ENCODE measurements around the gene PLD5. TPM values are rescaled to one million over a fixed set of nuclear protein-coding genes. Genes with fewer than 3 reads are reported as not detected.

The PLD5 gene
- total RNA-seq, 1 donor from 2014 or later: 0.96 TPM

DNA sequence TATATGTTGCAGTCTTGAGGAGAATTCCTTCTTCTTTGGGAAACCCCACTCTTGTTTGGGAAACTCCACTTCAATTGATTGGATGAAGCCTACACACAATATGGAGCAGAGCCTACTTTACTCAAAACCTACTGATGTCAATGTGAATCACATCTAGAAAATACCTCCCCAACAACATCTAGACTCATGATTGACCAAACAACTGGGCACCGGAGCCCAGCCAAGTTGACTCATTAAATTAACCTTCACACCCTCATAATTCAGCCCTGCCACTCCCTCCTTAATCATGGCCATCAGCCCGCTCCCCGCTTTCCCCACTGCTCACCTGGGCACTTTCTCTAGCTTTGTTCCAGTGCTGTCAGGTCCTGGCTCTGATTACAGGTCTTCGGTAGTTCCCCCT, 317.5 kb downstream of the PLD5 start:
- peaks cover 6% of the 10 kb centered on the region for H3K9me3 Mint-ChIP-seq (ENCODE audit: unreplicated experiment)
- H3K4me1 Mint-ChIP-seq (ENCODE audit: low read depth, unreplicated experiment): peaks cover 4% of the 10 kb centered on the region
- H3K36me3 Mint-ChIP-seq (ENCODE audit: unreplicated experiment): no peaks in the 10 kb centered on the region
- H3K27ac Mint-ChIP-seq (ENCODE audit: unreplicated experiment): no peak overlapping the region
- DNase-seq: no peak
- TF ChIP-seq, protein P1, sequence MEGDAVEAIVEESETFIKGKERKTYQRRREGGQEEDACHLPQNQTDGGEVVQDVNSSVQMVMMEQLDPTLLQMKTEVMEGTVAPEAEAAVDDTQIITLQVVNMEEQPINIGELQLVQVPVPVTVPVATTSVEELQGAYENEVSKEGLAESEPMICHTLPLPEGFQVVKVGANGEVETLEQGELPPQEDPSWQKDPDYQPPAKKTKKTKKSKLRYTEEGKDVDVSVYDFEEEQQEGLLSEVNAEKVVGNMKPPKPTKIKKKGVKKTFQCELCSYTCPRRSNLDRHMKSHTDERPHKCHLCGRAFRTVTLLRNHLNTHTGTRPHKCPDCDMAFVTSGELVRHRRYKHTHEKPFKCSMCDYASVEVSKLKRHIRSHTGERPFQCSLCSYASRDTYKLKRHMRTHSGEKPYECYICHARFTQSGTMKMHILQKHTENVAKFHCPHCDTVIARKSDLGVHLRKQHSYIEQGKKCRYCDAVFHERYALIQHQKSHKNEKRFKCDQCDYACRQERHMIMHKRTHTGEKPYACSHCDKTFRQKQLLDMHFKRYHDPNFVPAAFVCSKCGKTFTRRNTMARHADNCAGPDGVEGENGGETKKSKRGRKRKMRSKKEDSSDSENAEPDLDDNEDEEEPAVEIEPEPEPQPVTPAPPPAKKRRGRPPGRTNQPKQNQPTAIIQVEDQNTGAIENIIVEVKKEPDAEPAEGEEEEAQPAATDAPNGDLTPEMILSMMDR (IDR thresholded peaks at IDR 0.05; ENCODE audit: partially characterized antibody, unreplicated experiment): no peak
- no peak overlapping the region for H3K4me3 Mint-ChIP-seq (ENCODE audit: unreplicated experiment)
- H3K27me3 Mint-ChIP-seq (ENCODE audit: unreplicated experiment): no peaks in the 10 kb centered on the region

DNA sequence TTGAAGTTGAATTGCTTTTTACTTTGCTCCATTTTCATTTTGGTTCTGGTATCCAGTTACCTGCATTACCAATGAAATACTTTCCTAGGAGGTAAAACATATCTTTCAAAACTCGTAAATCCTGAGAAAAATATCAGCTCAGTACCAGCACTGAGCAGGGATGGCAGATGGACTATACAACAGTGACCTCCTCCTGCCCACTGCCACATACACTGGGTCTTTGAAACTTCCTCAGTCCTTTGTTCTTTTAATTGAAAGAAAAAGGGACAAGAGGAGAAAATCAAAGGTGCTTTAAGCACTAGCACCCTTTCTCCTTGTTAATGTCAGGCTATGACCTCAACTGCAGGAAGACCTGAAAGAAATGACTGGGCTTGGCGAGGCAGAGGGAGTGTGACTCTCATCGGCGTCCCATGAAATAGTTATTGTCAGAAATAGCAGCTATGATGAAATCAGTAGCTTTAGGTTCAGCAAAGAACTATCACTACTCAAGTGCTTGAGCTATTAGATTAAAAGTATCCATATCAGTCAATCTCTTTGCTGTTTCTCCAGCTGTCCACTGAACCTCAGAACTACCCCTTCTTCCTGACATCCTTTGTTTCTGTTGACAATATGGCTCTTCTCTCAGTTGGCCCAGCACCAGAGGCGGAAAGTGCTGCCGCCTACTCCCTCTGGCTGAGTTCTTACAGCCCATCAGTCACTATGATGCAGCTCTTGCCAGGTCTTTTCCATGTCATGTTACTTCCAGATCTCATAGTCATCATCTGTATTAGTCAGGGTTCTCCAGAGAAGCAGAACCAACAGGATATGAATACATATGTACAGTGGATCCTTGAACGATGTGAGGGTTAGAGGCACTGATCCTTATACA, 318.6 kb downstream of the PLD5 start:
- Mint-ChIP-seq H3K9me3 (ENCODE audit: unreplicated experiment) (peaks cover 6% of the 10 kb centered on the region), H3K4me3 (ENCODE audit: unreplicated experiment) (no peak overlapping the region), H3K4me1 (ENCODE audit: low read depth, unreplicated experiment) (peaks cover 3% of the 10 kb centered on the region), H3K36me3 (ENCODE audit: unreplicated experiment) (no peaks in the 10 kb centered on the region), H3K27ac (ENCODE audit: unreplicated experiment) (no peak overlapping the region), H3K27me3 (ENCODE audit: unreplicated experiment) (no peaks in the 10 kb centered on the region)
- TF ChIP-seq, protein P1 (IDR thresholded peaks at IDR 0.05; ENCODE audit: partially characterized antibody, unreplicated experiment): no peak
- DNase-seq: no peak

GRCh38 chr1:242203262-242203661, 321.2 kb downstream of the PLD5 start:
- Mint-ChIP-seq H3K27me3 (ENCODE audit: unreplicated experiment) (no peaks in the 10 kb centered on the region), H3K27ac (ENCODE audit: unreplicated experiment) (no peak overlapping the region), H3K4me1 (ENCODE audit: low read depth, unreplicated experiment) (peaks cover 3% of the 10 kb centered on the region), H3K9me3 (ENCODE audit: unreplicated experiment) (peaks cover 6% of the 10 kb centered on the region), H3K4me3 (ENCODE audit: unreplicated experiment) (no peak overlapping the region), H3K36me3 (ENCODE audit: unreplicated experiment) (no peaks in the 10 kb centered on the region)
- TF ChIP-seq, protein P1 (IDR thresholded peaks at IDR 0.05; ENCODE audit: partially characterized antibody, unreplicated experiment): no peak
- no peak for DNase-seq

GRCh38 chr1:242201090-242201489, 323.4 kb downstream of the PLD5 start:
- Mint-ChIP-seq H3K4me1 (ENCODE audit: low read depth, unreplicated experiment) (peaks cover 3% of the 10 kb centered on the region), H3K4me3 (ENCODE audit: unreplicated experiment) (no peak overlapping the region), H3K27me3 (ENCODE audit: unreplicated experiment) (no peaks in the 10 kb centered on the region), H3K9me3 (ENCODE audit: unreplicated experiment) (peaks cover 6% of the 10 kb centered on the region), H3K27ac (ENCODE audit: unreplicated experiment) (no peak overlapping the region), H3K36me3 (ENCODE audit: unreplicated experiment) (no peaks in the 10 kb centered on the region)
- TF ChIP-seq, protein P1 (IDR thresholded peaks at IDR 0.05; ENCODE audit: partially characterized antibody, unreplicated experiment): no peak
- no peak for DNase-seq

- no peak overlapping the region for H3K27ac Mint-ChIP-seq (ENCODE audit: unreplicated experiment)
- TF ChIP-seq, protein P1 (IDR thresholded peaks at IDR 0.05; ENCODE audit: partially characterized antibody, unreplicated experiment): no peak
- no peak overlapping the region for H3K4me3 Mint-ChIP-seq (ENCODE audit: unreplicated experiment)
These were observed 324.6 kb downstream of the PLD5 start for GRCh38 chr1:242199776-242200458.

More at GRCh38 chr1:242199776-242200458, 324.6 kb downstream of the PLD5 start:
- H3K36me3 Mint-ChIP-seq (ENCODE audit: unreplicated experiment): no peaks in the 10 kb centered on the region
- no peaks in the 10 kb centered on the region for H3K27me3 Mint-ChIP-seq (ENCODE audit: unreplicated experiment)
- peaks cover 3% of the 10 kb centered on the region for H3K4me1 Mint-ChIP-seq (ENCODE audit: low read depth, unreplicated experiment)
- no peak for DNase-seq
- peaks cover 6% of the 10 kb centered on the region for H3K9me3 Mint-ChIP-seq (ENCODE audit: unreplicated experiment)

Data from glutamatergic neuron (in vitro differentiated cells).